Mesenchymal stem cell (in vitro differentiated cells and primary cell): ENCODE results near the gene AKT3.
"Not testable (repeated sequence)": the region's sequence is repeated elsewhere in the genome, so short reads cannot be mapped to it uniquely, and the experiment has no call there.

Source experiments
- DNase-seq: peaks from one replicate; pipeline ENCODE4 v3.0.0-alpha.2; 2013
- H2AFZ ChIP-seq: one replicate; pipeline ENCODE4 v1.6.1; 2013; ENCODE audit warnings: low read depth, mild to moderate bottlenecking, control low read depth, inconsistent platforms, low read length, moderate library complexity
- H2AK5ac ChIP-seq: 2 replicates; pipeline ENCODE4 v1.6.1; 2013; ENCODE audit warnings: low read length, moderate library complexity, mild to moderate bottlenecking, inconsistent platforms; ENCODE audit not compliant: severe bottlenecking
- H2BK120ac ChIP-seq: one replicate; pipeline ENCODE4 v1.6.1; 2013; ENCODE audit warnings: low read depth, mild to moderate bottlenecking, inconsistent platforms, low read length, moderate library complexity
- H2BK12ac ChIP-seq, 2 experiments: one replicate each; pipeline ENCODE4 v1.6.1; 2013; ENCODE audit warnings: inconsistent platforms in 2 of 2, low read length in 2 of 2, mild to moderate bottlenecking in 2 of 2, moderate library complexity in 2 of 2, control low read depth in 1 of 2
- H2BK15ac ChIP-seq: one replicate; pipeline ENCODE4 v1.6.1; 2013; ENCODE audit warnings: mild to moderate bottlenecking, low read depth, inconsistent platforms; ENCODE audit not compliant: poor library complexity, severe bottlenecking
- H2BK5ac ChIP-seq: 2 replicates; pipeline ENCODE4 v1.6.1; 2013; ENCODE audit warnings: low read depth, mild to moderate bottlenecking, low read length, control low read depth, inconsistent platforms; ENCODE audit not compliant: poor library complexity, severe bottlenecking
- H3K14ac ChIP-seq, 2 experiments: one replicate each; pipeline ENCODE4 v1.6.1; 2013; ENCODE audit warnings: inconsistent platforms in 2 of 2, low read length in 2 of 2, control low read depth in 1 of 2, mild to moderate bottlenecking in 1 of 2, moderate library complexity in 1 of 2
- H3K18ac ChIP-seq, 2 experiments: one replicate each; pipeline ENCODE4 v1.6.1; 2013; ENCODE audit warnings: inconsistent platforms in 2 of 2, low read length in 2 of 2, control low read depth in 1 of 2, low read depth in 1 of 2, mild to moderate bottlenecking in 1 of 2
- H3K23ac ChIP-seq, 2 experiments: one replicate each; pipeline ENCODE4 v1.6.1; 2013; ENCODE audit warnings: inconsistent platforms in 2 of 2, low read length in 2 of 2, mild to moderate bottlenecking in 2 of 2, moderate library complexity in 2 of 2, control low read depth in 1 of 2
- H3K27ac ChIP-seq: 2 replicates; pipeline ENCODE4 v1.5.1; 2013; ENCODE audit warnings: mild to moderate bottlenecking, moderate library complexity, low read length, control low read depth, inconsistent platforms; ENCODE audit not compliant: poor library complexity, severe bottlenecking
- H3K27me3 ChIP-seq, 2 experiments: 2 replicates each; pipeline versions ENCODE4 v1.6.1 to v1.7.0; 2013; ENCODE audit warnings: low read length in 2 of 2, mild to moderate bottlenecking in 2 of 2, moderate library complexity in 2 of 2, control low read depth in 1 of 2, inconsistent platforms in 1 of 2; ENCODE audit not compliant: control insufficient read depth in 1 of 2, insufficient read depth in 1 of 2
- H3K36me3 ChIP-seq, 2 experiments: 2 replicates each; pipeline versions ENCODE4 v1.6.1 to v1.7.0; 2013; ENCODE audit warnings: low read length in 2 of 2, control low read depth in 1 of 2, inconsistent platforms in 1 of 2, low read depth in 1 of 2, mild to moderate bottlenecking in 1 of 2; ENCODE audit not compliant: insufficient read depth in 2 of 2, control insufficient read depth in 1 of 2
- H3K4ac ChIP-seq, 2 experiments: one replicate each; pipeline ENCODE4 v1.6.1; 2013; ENCODE audit warnings: inconsistent platforms in 2 of 2, low read length in 2 of 2, mild to moderate bottlenecking in 2 of 2, moderate library complexity in 2 of 2, control low read depth in 1 of 2, low read depth in 1 of 2
- H3K4me1 ChIP-seq: 2 replicates; pipeline ENCODE4 v1.6.1; 2013; ENCODE audit warnings: low read depth, low read length, control low read depth; ENCODE audit not compliant: control insufficient read depth, insufficient read depth
- H3K4me2 ChIP-seq: 2 replicates; pipeline ENCODE4 v1.6.1; 2013; ENCODE audit warnings: low read length, mild to moderate bottlenecking, inconsistent platforms; ENCODE audit not compliant: poor library complexity, severe bottlenecking
- H3K4me3 ChIP-seq, 2 experiments: 2 replicates each; pipeline versions ENCODE4 v1.5.1 to v1.7.0; 2013; ENCODE audit warnings: low read length in 2 of 2, mild to moderate bottlenecking in 2 of 2, control low read depth in 1 of 2, low read depth in 1 of 2; ENCODE audit not compliant: insufficient read depth in 1 of 2
- H3K79me1 ChIP-seq: replicated peaks from 2 replicates; pipeline ENCODE4 v1.6.1; 2013; ENCODE audit warnings: mild to moderate bottlenecking, control low read depth, low read length, inconsistent platforms; ENCODE audit not compliant: poor library complexity, severe bottlenecking
- H3K9ac ChIP-seq: 2 replicates; pipeline ENCODE4 v1.7.0; 2013; ENCODE audit warnings: mild to moderate bottlenecking, low read length, moderate library complexity
- H3K9me3 ChIP-seq: 2 replicates; pipeline ENCODE4 v1.7.0; 2013; ENCODE audit warnings: mild to moderate bottlenecking, low read length; ENCODE audit not compliant: control insufficient read depth
- H4K8ac ChIP-seq: one replicate; pipeline ENCODE4 v1.6.1; 2013; ENCODE audit warnings: inconsistent platforms, mild to moderate bottlenecking, low read length, moderate library complexity
- H4K91ac ChIP-seq: one replicate; pipeline ENCODE4 v1.6.1; 2013; ENCODE audit warnings: mild to moderate bottlenecking, low read length, inconsistent platforms
- WGBS: methylation state at CpG from one replicate; pipeline ENCODE4 v1.1.7; 2013; ENCODE audit warnings: mixed read lengths; 5-methylcytosine and 5-hydroxymethylcytosine counted together

Gene AKT3

DNA sequence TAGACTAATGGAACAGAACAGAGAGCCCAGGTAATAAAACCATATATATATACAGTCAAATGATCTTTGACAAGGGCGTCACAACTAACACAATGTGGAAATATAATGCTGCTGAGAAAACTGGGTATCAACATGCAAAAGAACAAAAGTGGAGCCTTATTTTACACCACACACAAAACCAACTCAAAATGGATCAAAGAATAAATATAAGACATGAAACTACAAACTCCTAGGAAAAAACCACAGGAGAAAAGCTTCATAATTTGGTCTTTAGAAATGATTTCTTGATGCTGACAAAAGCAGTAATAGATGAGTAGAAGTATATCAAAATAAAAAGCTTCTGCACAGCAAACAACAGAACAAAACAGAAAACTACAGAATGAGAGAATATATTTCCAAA lies 192.2 kb downstream of the AKT3 start:
- Histone ChIP-seq H3K23ac (no peak overlapping the region), H3K79me1 (peaks cover 8% of the 10 kb centered on the region), H2BK120ac (no peak overlapping the region), H3K18ac (no peak overlapping the region), H3K4ac (no peak overlapping the region), H3K9me3 (peaks cover 7% of the 10 kb centered on the region), H3K36me3 (peaks cover 6 to 37% of the 10 kb centered on the region in 2 experiments), H2BK15ac (no peak overlapping the region), H2BK12ac (no peak overlapping the region), H3K27me3 (no peaks in the 10 kb centered on the region), H4K91ac (no peak overlapping the region), H2AFZ (no peak overlapping the region), H3K4me2 (no peak overlapping the region), H3K4me1 (no peaks in the 10 kb centered on the region), H3K14ac (no peak overlapping the region), H3K9ac (no peak overlapping the region), H3K4me3 (no peak overlapping the region), H2AK5ac (no peak overlapping the region), H4K8ac (no peak overlapping the region), H2BK5ac (no peak overlapping the region), H3K27ac (no peak overlapping the region)
- 100% methylated on average over 1 of the region's 1 CpG for WGBS
- no peak for DNase-seq

DNA sequence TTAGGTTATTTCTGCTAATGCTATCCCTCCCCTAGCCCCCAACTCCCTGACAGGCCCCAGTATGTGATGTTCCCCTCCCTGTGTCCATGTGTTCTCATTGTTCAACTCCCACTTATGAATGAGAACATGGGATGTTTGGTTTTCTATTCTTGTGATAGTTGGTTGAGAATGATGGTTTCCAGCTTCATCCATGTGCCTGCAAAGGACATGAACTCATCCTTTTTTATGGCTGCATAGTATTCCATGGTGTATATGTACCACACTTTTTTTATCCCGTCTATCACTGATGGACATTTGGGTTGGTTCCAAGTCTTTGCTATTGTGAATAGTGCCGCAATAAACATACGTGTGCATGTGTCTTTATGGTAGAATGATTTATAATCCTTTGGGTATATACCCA lies 200.5 kb downstream of the AKT3 start:
- 100% methylated on average over 1 of the region's 3 CpGs for WGBS

DNA sequence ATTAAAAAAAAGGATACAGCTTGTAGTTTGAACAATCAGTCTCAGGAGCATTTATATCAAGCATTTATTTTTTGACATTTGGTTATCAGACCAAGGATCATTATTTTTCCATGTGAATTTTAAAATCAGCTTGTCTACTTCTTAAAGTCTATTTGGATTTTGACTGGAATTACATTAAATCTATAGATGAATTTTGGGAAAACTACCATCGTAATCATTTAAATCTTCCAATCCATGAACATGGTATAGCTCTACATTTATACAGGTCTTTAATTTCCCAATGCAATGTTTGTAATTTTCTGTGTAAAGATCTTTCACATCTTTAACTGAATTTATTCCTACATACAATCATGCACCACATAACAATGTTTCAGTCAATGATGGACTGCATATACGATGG lies 203.2 kb downstream of the AKT3 start:
- peaks cover 0 to 36% of the 10 kb centered on the region in 2 experiments for H3K36me3 ChIP-seq
- H3K23ac ChIP-seq = no peak overlapping the region
- no peak overlapping the region for H3K4ac ChIP-seq
- H4K8ac ChIP-seq = no peak overlapping the region
- H3K27me3 ChIP-seq = no peaks in the 10 kb centered on the region
- H2AFZ ChIP-seq = no peak overlapping the region
- H3K79me1 ChIP-seq = peaks cover 2% of the 10 kb centered on the region
- H3K4me2 ChIP-seq = no peak overlapping the region
- H2BK5ac ChIP-seq = no peak overlapping the region
- no peak overlapping the region for H3K9ac ChIP-seq
- WGBS = no CpG with 5 or more reads among the region's 2 CpGs
- H3K4me1 ChIP-seq = no peaks in the 10 kb centered on the region
- H4K91ac ChIP-seq = no peak overlapping the region
- H3K14ac ChIP-seq = no peak overlapping the region
- H3K27ac ChIP-seq = no peak overlapping the region
- H3K18ac ChIP-seq = no peak overlapping the region
- no peak overlapping the region for H2BK15ac ChIP-seq
- no peak for DNase-seq
- peaks cover 13% of the 10 kb centered on the region for H3K9me3 ChIP-seq
- no peak overlapping the region for H2BK12ac ChIP-seq
- H3K4me3 ChIP-seq = no peak overlapping the region
- H2AK5ac ChIP-seq = no peak overlapping the region
- H2BK120ac ChIP-seq = no peak overlapping the region

More for the DNA sequence above, 200.5 kb downstream of the AKT3 start:
- H3K23ac ChIP-seq, H3K4me3 ChIP-seq, H3K79me1 ChIP-seq, H3K9ac ChIP-seq, H3K4me2 ChIP-seq, H3K14ac ChIP-seq, H3K27ac ChIP-seq, H2BK120ac ChIP-seq, H4K91ac ChIP-seq, H2BK15ac ChIP-seq, H2AFZ ChIP-seq, H2BK12ac ChIP-seq, H3K18ac ChIP-seq, H2BK5ac ChIP-seq, H3K4me1 ChIP-seq, H3K4ac ChIP-seq, H2AK5ac ChIP-seq, DNase-seq, H3K27me3 ChIP-seq, H4K8ac ChIP-seq: not testable (repeated sequence)
- Histone ChIP-seq H3K9me3 (peaks cover 13% of the 10 kb centered on the region), H3K36me3 (peaks cover 0 to 32% of the 10 kb centered on the region in 2 experiments)

DNA sequence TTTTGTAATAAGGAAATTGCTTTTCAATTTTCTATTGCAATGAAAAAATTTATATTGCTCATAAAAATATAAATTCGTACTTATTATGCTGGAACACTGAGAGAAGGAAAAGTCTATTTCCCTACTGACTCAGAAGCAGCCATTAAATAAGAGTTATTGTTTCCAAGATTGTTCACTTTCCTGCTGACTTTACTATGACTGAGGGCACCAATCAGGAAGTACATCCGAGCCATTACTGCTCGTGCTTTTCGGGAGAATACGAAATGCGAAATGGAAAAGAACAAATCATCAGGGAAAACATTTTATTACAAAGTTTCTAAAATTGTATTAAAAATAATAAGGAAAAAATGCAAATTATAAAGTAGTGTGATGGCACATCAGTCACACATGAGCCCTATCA lies 204.8 kb downstream of the AKT3 start:
- no peak for DNase-seq
- H2BK120ac ChIP-seq = no peak overlapping the region
- no peak overlapping the region for H3K4me2 ChIP-seq
- no peak overlapping the region for H3K23ac ChIP-seq
- no peak overlapping the region for H3K4ac ChIP-seq
- no peak overlapping the region for H2AFZ ChIP-seq
- peaks cover 6% of the 10 kb centered on the region for H3K79me1 ChIP-seq
- no peaks in the 10 kb centered on the region for H3K27me3 ChIP-seq
- H3K9ac ChIP-seq = no peak overlapping the region
- peaks cover 13% of the 10 kb centered on the region for H3K9me3 ChIP-seq
- H3K4me3 ChIP-seq = no peak overlapping the region
- H3K36me3 ChIP-seq = peaks cover 0 to 36% of the 10 kb centered on the region in 2 experiments
- H2BK5ac ChIP-seq = no peak overlapping the region
- H3K14ac ChIP-seq = no peak overlapping the region
- H3K27ac ChIP-seq = no peak overlapping the region
- no peak overlapping the region for H4K8ac ChIP-seq
- no peak overlapping the region for H2BK15ac ChIP-seq
- no peaks in the 10 kb centered on the region for H3K4me1 ChIP-seq
- 100% methylated on average over 1 of the region's 6 CpGs for WGBS
- no peak overlapping the region for H2AK5ac ChIP-seq
- no peak overlapping the region for H2BK12ac ChIP-seq
- no peak overlapping the region for H4K91ac ChIP-seq
- H3K18ac ChIP-seq = no peak overlapping the region
